HG03439 (cell line): Measurements from ENCODE around the gene NBEA.
"Not testable (repeated sequence)": the region's sequence is repeated elsewhere in the genome, so short reads cannot be mapped to it uniquely, and the experiment has no call there.

Experiments used
- ATAC-seq: cut with Tn5 transposase; IDR thresholded peaks from one replicate; pipeline ENCODE4 v1.9.1; 2021; ENCODE audit warnings: mild to moderate bottlenecking, moderate library complexity; ENCODE audit not compliant: unreplicated experiment

The NBEA gene

GRCh38 chr13:35365883-35366282 is 423.8 kb downstream of the NBEA start:
- ATAC-seq: no peak

DNA sequence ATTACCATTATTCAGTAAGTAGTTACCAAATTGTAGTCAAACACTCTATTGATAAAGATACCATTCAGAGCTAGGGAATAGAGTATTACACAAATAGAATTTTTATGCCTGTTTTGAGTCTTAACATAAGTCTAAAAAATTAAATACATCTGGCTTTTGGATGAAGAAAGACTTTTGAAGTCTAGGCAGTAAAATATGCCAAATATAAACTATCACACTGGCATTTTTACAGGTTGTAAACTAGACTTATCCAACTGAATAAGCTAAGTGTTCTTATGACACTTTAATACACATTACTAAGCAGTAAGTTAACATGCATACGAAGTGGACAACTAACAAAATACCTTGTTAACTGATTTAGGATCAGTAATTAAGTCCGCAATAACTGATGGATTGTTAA is 425.5 kb downstream of the NBEA start:
- no peak for ATAC-seq

DNA sequence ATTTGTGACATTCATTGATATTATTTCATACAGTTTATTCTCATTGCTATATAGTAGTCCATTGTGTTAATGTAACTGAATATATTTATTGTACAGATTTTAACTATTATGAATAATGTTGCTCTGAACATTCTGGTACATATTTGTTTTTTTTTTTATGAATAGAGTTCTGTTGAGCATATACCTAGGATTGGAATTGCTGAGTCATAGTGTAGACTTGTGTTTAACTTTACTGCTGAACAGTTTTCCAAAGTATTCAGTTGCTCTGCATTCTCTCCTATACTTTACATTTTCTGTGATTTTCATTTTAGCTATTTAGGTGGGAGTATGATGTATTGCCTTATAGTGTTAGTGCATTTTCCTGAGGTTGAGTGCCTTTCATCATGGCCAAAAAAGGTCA is 436.9 kb downstream of the NBEA start:
- ATAC-seq: no peak

GRCh38 chr13:35379663-35380062 is 437.6 kb downstream of the NBEA start:
- ATAC-seq: no peak

- ATAC-seq: no peak
Observed at GRCh38 chr13:35387682-35388250, 445.7 kb downstream of the NBEA start.

DNA sequence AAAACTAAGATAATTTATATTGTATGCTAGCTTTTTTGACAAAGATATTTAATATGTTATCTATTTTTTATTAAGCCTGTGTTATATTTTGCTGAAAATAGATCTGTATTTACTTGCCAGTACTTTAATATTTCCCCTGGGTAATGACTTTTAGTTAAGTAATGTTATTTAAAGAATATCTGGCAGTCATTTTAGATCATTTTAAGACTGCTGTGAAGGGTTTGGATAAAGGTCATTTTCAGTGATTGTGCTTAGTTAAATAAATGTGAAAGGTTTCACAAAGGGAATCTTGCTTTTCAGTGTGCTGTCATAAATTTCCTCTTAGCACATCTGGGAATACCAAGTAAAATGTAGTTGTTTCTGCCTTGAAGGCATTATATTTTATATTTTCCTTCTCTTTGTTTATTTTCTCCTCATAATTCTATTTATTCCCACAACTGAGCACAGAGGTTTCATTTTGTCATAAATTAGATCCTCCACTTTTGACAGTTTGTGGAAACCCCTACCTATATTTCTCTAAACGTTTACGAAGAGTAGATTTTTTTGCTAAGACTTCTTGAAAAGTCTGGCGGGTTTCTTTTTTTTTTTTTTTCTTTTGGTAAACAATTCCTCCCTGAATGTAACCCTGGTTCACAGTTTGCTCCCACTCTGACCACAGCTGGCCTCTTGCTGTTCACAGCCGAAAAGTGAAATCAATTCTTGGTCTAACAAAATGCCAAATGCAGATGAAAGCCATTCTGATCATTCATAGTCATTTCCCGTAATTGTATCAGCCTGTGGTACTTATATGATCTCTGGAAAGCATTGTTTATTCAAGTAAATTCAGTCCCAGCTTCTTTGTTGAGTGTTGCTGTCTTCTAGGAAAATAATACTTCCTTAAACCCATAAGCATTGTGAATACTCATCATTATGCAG is 446.6 kb downstream of the NBEA start:
- no peak for ATAC-seq

- ATAC-seq: no peak
Observed at GRCh38 chr13:35389535-35389934, 447.5 kb downstream of the NBEA start.

- ATAC-seq: no peak
Observed at GRCh38 chr13:35392768-35393167, 450.7 kb downstream of the NBEA start.

DNA sequence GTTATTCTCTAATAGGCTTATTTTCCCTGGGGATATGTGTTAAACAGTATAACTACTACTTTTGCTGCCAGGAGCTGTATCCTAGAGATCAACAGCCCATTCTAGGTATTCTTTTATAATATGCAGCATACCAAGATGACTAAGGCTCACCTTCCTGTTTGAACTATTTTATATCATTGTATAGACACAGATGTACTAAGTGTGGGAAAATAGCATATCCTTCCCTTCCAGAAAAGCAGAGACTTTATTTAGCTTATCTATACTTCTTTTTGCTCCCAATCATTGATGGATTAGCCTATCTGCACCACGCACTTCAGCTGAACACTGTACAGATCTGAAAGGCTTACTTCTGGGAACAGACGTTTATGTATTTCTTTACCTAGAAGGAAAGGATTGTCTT is 451.8 kb downstream of the NBEA start:
- ATAC-seq: no peak

DNA sequence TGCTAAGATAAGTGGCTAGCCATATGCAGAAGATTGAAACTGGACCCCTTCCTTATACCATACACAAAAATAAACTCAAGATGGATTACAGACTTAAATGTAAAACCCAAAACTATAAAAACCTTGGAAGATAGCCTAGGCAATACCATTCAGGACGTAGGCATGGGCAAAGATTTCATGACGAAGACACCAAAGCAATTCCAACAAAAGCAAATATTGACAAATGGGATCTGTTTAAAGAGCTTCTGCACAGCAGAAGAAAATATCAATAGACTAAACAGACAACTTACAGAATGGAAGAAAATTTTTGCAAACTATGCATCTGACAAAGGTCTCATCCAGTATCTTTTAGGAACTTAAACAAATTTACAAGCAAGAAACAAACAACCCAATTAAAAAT is 466.2 kb downstream of the NBEA start:
- not testable (repeated sequence) for ATAC-seq

DNA sequence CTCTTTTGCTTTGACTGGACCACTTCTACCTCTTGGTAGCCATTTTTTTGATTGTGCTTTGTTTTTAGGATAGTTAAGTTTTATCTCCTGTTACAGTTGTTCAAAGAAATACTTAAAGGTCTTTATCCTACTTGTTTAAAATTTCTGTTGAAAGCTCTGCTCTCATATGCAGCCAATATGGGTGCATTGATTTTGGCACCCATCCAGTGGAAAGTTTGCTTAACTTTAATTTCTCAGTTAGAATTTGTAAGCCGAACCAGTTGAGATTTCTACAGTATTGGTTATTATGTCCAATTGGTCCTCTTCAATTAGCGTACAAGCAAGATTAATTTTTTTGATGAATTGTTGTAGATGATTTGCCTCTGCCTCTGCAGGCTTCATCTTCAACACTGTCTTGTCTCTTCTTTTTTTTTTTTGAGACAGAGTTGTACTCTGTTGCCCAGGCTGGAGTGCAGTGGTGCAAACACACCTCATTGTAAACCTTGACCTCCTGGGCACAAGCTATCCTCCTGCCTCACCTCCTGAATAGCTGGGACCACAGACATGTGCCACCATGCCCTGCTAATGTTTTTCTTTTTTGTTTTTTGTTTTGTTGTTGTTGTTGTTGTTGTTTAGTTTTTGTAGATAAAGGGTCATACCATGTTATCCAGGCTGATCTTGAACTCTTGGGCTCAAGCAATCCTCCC is 469.1 kb downstream of the NBEA start:
- ATAC-seq: no peak

GRCh38 chr13:35448465-35448864 is 506.4 kb downstream of the NBEA start:
- no peak for ATAC-seq

DNA sequence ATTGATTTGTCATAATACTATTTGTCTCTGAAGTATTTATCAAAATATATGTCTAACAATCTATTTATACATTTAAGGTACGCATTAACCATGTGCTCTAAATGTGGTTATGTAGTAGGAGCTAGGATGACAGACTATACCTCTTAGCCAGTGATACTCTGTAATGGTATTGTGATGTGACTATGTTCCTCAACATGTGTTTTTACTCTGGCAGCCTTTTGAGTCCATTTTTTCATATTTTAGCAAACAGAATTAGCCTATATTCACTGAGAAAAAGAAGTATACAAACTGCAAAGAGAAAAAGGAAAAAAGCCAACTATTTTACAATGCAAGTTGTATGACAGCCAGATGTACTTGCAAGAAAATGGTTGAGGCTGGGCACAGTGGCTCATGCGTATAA is 507.8 kb downstream of the NBEA start:
- ATAC-seq: no peak

DNA sequence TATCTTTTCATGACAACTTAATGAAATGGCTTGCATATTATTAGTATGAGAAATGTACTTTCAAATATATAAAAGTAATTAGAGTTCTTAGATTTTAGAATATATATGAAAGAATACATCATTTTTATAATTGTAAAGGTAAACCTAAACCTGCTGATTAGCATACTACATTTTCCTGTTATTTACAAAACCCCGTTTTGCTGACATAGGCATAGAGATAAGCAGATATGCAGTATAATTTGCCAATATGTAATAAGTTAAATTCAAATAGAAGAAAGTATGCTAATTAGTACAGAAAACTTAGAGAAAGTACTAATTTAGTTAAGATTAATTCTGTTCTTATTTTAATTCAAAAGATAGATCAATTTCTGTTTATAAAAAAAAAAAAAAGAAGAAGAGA is 513.0 kb downstream of the NBEA start:
- ATAC-seq: no peak

GRCh38 chr13:35457258-35457657 is 515.2 kb downstream of the NBEA start:
- no peak for ATAC-seq

- no peak for ATAC-seq
Observed at GRCh38 chr13:35460061-35460460, 518.0 kb downstream of the NBEA start.

GRCh38 chr13:35465371-35465770 is 523.3 kb downstream of the NBEA start:
- ATAC-seq: no peak

- no peak for ATAC-seq
Observed at GRCh38 chr13:35468195-35468594, 526.1 kb downstream of the NBEA start.

- no peak for ATAC-seq
Observed at GRCh38 chr13:35469806-35470525, 527.9 kb downstream of the NBEA start.

DNA sequence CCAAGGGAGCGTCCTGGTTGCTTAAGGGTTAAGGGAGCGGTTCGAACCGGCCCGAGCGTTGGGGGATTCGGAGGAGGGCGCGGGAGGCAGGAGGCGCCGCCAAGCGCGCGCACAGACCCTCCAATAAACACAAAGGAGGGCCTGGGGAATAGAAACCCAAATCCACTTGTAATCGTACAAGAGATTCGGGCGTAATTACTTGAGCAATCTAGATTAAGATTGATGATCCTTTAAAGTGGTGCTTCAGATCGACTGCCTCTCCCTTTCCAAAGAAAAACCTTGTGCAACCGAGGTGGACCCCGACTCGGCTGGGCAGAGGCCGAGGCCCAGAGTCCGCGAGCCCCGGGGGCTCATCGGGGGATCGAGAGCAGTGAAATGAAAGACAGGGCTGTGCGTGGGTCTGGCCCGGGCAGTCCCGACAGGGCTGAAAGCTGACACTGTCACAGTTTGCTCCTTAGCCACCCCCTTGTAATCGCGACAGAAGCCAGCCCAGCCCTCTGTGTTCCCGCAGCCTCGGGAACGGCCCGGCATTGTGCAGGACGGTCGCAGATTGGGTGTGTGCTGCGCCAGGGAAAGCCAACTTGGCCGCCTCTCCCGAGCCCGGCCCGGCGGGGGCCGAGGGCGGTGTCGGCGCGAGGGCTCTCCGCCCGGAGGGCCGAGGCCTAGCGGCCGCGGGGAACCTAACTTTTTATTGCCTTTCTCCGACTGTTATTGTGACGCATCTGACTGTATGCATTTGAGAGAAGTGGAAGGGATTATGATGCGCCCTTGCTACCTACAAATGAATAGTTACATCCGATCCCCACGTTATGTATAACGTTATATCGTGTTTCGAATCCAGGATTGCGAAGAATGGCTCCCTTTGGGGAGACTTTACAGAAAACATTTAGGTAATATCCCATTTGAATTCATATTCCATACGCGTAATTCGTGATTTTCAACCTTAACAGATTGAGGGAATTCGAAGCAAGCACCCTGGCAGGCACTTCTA is 528.9 kb downstream of the NBEA start:
- no peak for ATAC-seq
